Measurements from ENCODE around the gene VSTM2A.
"Not testable (repeated sequence)": the region's sequence is repeated elsewhere in the genome, so short reads cannot be mapped to it uniquely, and the experiment has no call there.

VSTM2A gene, protein sequence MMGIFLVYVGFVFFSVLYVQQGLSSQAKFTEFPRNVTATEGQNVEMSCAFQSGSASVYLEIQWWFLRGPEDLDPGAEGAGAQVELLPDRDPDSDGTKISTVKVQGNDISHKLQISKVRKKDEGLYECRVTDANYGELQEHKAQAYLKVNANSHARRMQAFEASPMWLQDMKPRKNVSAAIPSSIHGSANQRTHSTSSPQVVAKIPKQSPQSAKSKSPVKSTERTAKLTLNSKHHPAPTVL

GRCh38 chr7:54541669-54542625 lies at the start of gene VSTM2A:
TSS of gene VSTM2A (plus strand) at chr7:54542375. CDS start at chr7:54542731, 356 bp downstream.
- no peak within 1 kb of the TSS for H3K4me3 ChIP-seq (ENCODE audit: low read length)

GRCh38 chr7:54504531-54504930 lies 37.6 kb upstream of the VSTM2A start:
- not testable (repeated sequence) for H3K4me3 ChIP-seq (ENCODE audit: low read length)

More at GRCh38 chr7:54541669-54542625, at the start of gene VSTM2A:
- TF ChIP-seq ZNF274 (IDR thresholded peaks at IDR 0.05; ENCODE audit: low read depth, low read length), result no peak

GRCh38 chr7:54529568-54529967 lies 12.6 kb upstream of the VSTM2A start:
- no peak overlapping the region for H3K4me3 ChIP-seq (ENCODE audit: low read length)
- no peak for TF ChIP-seq ZNF274 (IDR thresholded peaks at IDR 0.05; ENCODE audit: low read depth, low read length)

DNA sequence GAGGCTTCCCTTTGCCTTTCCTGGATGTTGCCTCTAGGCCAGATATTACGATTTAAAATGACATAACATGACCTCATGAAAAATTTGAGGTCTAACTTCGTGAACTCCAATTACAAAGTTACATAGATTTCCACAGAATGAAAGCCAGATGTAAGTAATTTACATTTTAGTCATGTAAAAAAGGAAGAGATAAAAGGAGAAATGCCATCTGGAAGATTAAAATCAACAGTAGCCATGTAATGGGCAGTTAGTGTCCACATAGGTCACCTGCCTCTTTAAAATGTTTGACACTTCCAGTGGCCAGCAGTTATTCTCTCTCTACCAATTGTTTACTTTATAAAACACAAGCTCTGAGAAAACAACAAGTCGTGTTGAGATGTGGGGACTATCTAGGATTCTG lies 4.1 kb upstream of the VSTM2A start:
- H3K4me3 ChIP-seq (ENCODE audit: low read length), result no peak overlapping the region
- no peak for TF ChIP-seq ZNF274 (IDR thresholded peaks at IDR 0.05; ENCODE audit: low read depth, low read length)

DNA sequence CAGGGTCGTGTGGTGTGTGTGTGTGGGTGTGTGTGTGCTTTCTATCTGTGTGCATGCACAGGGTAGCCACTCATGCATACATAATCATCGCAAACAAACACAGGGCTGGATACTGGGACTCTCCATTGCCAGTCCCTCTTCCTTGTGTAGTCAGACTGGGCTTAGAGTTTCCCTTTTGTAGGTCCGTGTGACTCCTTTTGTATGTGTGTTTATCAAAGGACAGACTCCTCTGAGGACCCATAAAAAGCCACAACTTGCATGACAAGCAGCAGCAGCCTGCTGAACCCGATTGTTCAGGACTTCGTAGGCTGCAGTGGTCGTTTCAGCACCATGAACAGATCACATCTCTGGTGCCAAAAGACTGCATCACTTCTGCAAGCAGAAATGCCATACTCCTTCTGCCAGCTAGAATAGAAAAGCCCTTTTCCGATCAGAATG lies 895 bp downstream of the VSTM2A start:
- no peak for TF ChIP-seq ZNF274 (IDR thresholded peaks at IDR 0.05; ENCODE audit: low read depth, low read length)

GRCh38 chr7:54544149-54544526 lies 2.0 kb downstream of the VSTM2A start:
- no peak for TF ChIP-seq ZNF274 (IDR thresholded peaks at IDR 0.05; ENCODE audit: low read depth, low read length)
- H3K4me3 ChIP-seq (ENCODE audit: low read length), result no peak overlapping the region

More for the DNA sequence above, 895 bp downstream of the VSTM2A start:
- no peak overlapping the region for H3K4me3 ChIP-seq (ENCODE audit: low read length)

- H3K4me3 ChIP-seq (ENCODE audit: low read length), result no peak overlapping the region
These were observed 2.5 kb downstream of the VSTM2A start for GRCh38 chr7:54544527-54545240.

GRCh38 chr7:54545241-54545563 lies 3.0 kb downstream of the VSTM2A start:
- no peak overlapping the region for H3K4me3 ChIP-seq (ENCODE audit: low read length)
- TF ChIP-seq ZNF274 (IDR thresholded peaks at IDR 0.05; ENCODE audit: low read depth, low read length), result no peak

More at GRCh38 chr7:54544527-54545240, 2.5 kb downstream of the VSTM2A start:
- TF ChIP-seq ZNF274 (IDR thresholded peaks at IDR 0.05; ENCODE audit: low read depth, low read length), result no peak

DNA sequence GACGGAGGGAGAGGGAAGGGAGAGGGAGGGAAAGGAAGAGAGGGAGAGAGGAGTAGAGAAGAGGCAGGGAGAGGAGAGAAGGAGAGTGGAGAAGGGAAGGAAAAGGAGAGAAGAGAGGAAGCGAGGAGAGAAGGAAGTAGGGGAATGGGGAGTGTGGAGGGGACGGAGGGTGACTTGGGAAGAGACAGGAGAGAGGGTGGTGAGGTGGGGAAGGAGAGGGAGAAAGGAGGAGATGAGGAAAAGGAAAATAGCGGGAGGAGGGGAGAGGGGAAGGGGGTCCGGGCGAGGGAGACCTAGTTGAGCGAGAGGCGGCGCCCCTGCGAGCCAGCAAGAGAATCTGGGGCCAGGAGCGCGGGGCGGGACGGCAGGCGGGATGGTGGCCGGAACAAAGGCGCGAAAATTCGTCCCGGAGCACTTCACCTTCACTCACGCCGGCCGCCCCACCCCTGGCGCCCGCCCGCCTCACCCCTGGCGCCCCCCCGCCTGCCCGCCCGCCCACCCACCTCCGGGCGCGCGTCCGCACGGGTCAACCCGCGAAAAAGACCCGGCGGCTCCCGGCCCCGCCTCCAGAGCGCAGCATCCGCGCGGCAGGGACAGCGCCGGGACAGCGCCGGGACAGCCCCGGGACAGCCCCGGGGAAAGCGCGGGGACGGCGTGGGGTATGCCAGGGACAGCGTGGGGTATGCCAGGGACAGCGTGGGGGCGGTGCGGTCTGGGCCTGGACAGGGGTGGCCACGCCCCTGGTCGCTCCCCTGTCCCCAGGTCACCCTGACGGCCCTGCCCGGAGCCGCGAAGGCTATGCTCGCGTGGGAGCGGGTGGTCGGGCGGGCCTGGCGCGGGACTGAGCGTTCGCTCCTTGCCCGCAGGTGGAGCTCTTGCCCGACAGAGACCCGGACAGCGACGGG lies 4.2 kb downstream of the VSTM2A start:
- TF ChIP-seq ZNF274 (IDR thresholded peaks at IDR 0.05; ENCODE audit: low read depth, low read length), result no peak
- H3K4me3 ChIP-seq (ENCODE audit: low read length), result no peak overlapping the region

GRCh38 chr7:54546986-54547314 lies 4.8 kb downstream of the VSTM2A start:
- TF ChIP-seq ZNF274 (IDR thresholded peaks at IDR 0.05; ENCODE audit: low read depth, low read length), result no peak
- H3K4me3 ChIP-seq (ENCODE audit: low read length), result no peak overlapping the region

DNA sequence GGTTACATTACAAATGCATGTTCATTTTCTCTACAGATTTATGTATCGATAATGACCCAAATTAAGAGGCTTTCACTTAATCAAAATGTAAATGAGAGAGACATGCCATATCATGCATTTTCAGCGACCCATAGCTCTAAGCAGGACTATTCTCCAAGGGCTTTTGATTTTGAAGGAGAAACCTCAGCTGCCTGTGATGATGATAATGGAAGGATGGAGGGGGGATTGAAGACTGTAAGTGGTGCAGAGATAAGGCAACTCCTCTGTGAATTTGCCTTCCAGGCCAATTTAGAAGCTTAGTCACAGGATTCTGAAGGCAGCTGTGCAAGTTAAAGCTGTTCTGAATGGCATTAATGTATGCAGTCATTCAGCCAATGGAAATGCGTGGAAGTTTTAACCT lies 8.3 kb downstream of the VSTM2A start:
- no peak for TF ChIP-seq ZNF274 (IDR thresholded peaks at IDR 0.05; ENCODE audit: low read depth, low read length)
- H3K4me3 ChIP-seq (ENCODE audit: low read length), result no peak overlapping the region

DNA sequence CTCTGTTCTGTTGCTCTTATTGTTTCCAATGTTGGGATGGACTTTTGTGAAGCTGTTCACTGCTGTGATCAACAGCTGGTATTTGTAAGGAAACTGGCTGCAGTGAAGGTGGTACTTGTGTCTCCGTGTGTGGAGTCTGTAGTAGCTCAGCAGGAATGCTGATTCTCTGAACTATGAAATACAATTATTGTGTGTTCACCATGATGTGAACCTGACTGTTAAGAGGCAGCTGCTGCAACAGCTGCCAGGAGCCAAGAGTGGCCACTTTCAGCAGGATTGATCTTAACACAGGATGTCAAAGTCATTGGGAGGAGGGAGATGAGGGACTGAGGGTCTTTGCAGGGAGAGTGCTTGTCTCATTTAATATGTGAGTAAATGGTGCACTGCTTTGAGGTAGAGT lies 13.9 kb downstream of the VSTM2A start:
- TF ChIP-seq ZNF274 (IDR thresholded peaks at IDR 0.05; ENCODE audit: low read depth, low read length), result no peak
- H3K4me3 ChIP-seq (ENCODE audit: low read length), result no peak overlapping the region

GRCh38 chr7:54559401-54559800 lies 17.2 kb downstream of the VSTM2A start:
- H3K4me3 ChIP-seq (ENCODE audit: low read length), result no peak overlapping the region
- no peak for TF ChIP-seq ZNF274 (IDR thresholded peaks at IDR 0.05; ENCODE audit: low read depth, low read length)

DNA sequence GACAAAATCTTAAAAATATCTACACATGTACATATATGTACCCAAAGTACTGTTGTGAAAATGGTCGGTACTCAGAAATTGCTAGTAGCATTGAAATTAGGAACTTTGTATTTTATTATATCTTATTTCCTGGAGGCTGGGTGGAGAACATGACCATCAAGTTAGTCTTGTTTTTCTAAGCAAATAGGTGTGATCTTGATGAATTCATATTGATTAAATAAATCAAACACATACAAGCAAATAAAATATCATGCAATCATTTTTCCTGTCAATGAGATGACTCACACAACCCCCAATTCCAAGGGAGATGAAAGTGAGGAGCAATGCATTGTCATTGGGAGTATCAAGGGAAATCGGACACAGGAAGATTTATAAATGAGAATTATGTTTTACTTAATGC lies 18.0 kb downstream of the VSTM2A start:
- H3K4me3 ChIP-seq (ENCODE audit: low read length), result no peak overlapping the region
- no peak for TF ChIP-seq ZNF274 (IDR thresholded peaks at IDR 0.05; ENCODE audit: low read depth, low read length)
